PC-9 (cell line): Measurements from ENCODE around the gene FNDC3B. TPM values are rescaled to one million over a fixed set of nuclear protein-coding genes. Genes with fewer than 3 reads are reported as not detected.

ENCODE experiments used
- BruUV-seq: library from RNA; stranded (reverse); fragments of 400-500 nt; replicated peaks from 2 replicates; lab custom pipeline; 2021; lab: Mats Ljungman, UMichigan
- CTCF ChIA-PET: fragments of 300-600 bp; sonication (Branson Sonifier 250); formaldehyde crosslinking; loops from one replicate; lab custom pipeline; 2022; ENCODE audit warnings: antibody characterized with exemption; lab: Charles Lee
- POLR2A ChIA-PET: fragments of 300-600 bp; sonication (Branson Sonifier 250); formaldehyde crosslinking; loops from one replicate; lab custom pipeline; 2022; ENCODE audit warnings: antibody characterized with exemption; ENCODE audit not compliant: unreplicated experiment; lab: Charles Lee
- DNase-seq, 2 experiments: peaks; one replicate each; pipeline versions ENCODE4 v3.0.0 to v3.0.0-alpha.2; 2015 to 2022; ENCODE audit warnings: mixed read lengths in 1 of 2
- H2AFZ ChIP-seq: fragments of 200-600 bp; sonication (generic); 2 replicates; pipeline ENCODE4 v1.8.1; 2017; ENCODE audit warnings: antibody characterized with exemption
- H3F3A ChIP-seq: fragments of 200-600 bp; sonication (generic); 2 replicates; pipeline ENCODE4 v1.8.1; 2017; ENCODE audit warnings: antibody characterized with exemption, mild to moderate bottlenecking, low read depth; ENCODE audit not compliant: insufficient read depth
- H3K27ac ChIP-seq: fragments of 200-600 bp; sonication (generic); 2 replicates; pipeline ENCODE4 v1.6.1; 2016; ENCODE audit warnings: mixed run types
- H3K27me3 ChIP-seq: fragments of 200-600 bp; sonication (generic); 2 replicates; pipeline ENCODE4 v1.6.1; 2016; ENCODE audit warnings: low read depth, mixed run types; ENCODE audit not compliant: insufficient read depth
- H3K36me3 ChIP-seq: fragments of 200-600 bp; sonication (generic); 2 replicates; pipeline ENCODE4 v1.6.1; 2016; ENCODE audit warnings: low read depth, mixed run types
- H3K4me1 ChIP-seq: fragments of 200-600 bp; sonication (generic); replicated peaks from 2 replicates; pipeline ENCODE4 v1.6.1; 2016; ENCODE audit warnings: mixed run types; ENCODE audit not compliant: insufficient read depth
- H3K4me2 ChIP-seq: fragments of 200-600 bp; sonication (generic); 2 replicates; pipeline ENCODE4 v1.6.1; 2017; ENCODE audit warnings: mixed run types
- H3K4me3 ChIP-seq: fragments of 200-600 bp; sonication (generic); 2 replicates; pipeline ENCODE4 v1.6.1; 2016; ENCODE audit warnings: mixed run types
- H3K79me2 ChIP-seq: fragments of 200-600 bp; sonication (generic); 2 replicates; pipeline ENCODE4 v1.6.1; 2017; ENCODE audit warnings: low read depth, mixed run types
- H3K9me2 ChIP-seq: fragments of 200-600 bp; sonication (generic); 2 replicates; pipeline ENCODE4 v1.8.1; 2017; ENCODE audit warnings: mild to moderate bottlenecking; ENCODE audit not compliant: insufficient read depth
- H3K9me3 ChIP-seq: fragments of 200-600 bp; sonication (generic); 2 replicates; pipeline ENCODE4 v1.8.1; 2016; ENCODE audit warnings: low read depth; ENCODE audit not compliant: insufficient read depth
- H4K20me1 ChIP-seq: fragments of 200-600 bp; sonication (generic); 2 replicates; pipeline ENCODE4 v1.8.1; 2017; ENCODE audit not compliant: insufficient read depth
- CTCF ChIP-seq: fragments of 200-600 bp; sonication (generic); conservative IDR thresholded peaks from 2 replicates; pipeline ENCODE4 v1.6.1; 2017; ENCODE audit warnings: mixed run types, antibody characterized with exemption, mild to moderate bottlenecking, moderate library complexity
- EZH2 ChIP-seq: fragments of 200-600 bp; sonication (generic); IDR thresholded peaks from 2 replicates; pipeline ENCODE4 v1.8.0; 2017; ENCODE audit warnings: antibody characterized with exemption, low read depth
- intact Hi-C: fragments of 100-400 bp; cut with micrococcal nuclease; formaldehyde crosslinking; loops from one replicate; pipeline ENCODE4 v1.10.0; 2022; ENCODE audit not compliant: unreplicated experiment
- total RNA-seq: library from RNA; stranded (reverse); gene quantifications from 2 replicates; pipeline ENCODE4 v1.2.3, GENCODE V29; 2021

Gene FNDC3B
- total RNA-seq, 1 experiment from 2014 or later: 106 TPM

GRCh38 chr3:172449466-172450149, 410.2 kb downstream of the FNDC3B start:
- no peaks in the 10 kb centered on the region for H3K9me2 ChIP-seq
- H3K27me3 ChIP-seq: no peaks in the 10 kb centered on the region
- no peaks in the 10 kb centered on the region for H3K4me1 ChIP-seq
- TF ChIP-seq EZH2 (no peak), CTCF (no peak)
- ChIA-PET CTCF (no interaction called here), POLR2A (no interaction called here)
- H3K79me2 ChIP-seq: no peaks in the 10 kb centered on the region
- no peaks in the 10 kb centered on the region for H4K20me1 ChIP-seq
- DNase-seq: no peak
- intact Hi-C loops: no loop called here
- no peak overlapping the region for H3K4me2 ChIP-seq
- no peaks in the 10 kb centered on the region for H3K9me3 ChIP-seq
- no peak overlapping the region for H2AFZ ChIP-seq
- H3K36me3 ChIP-seq: no peaks in the 10 kb centered on the region
- no peak overlapping the region for H3K4me3 ChIP-seq
- no peak overlapping the region for H3K27ac ChIP-seq
- no TSS peak for BruUV-seq
- H3F3A ChIP-seq: 0 out of 2 replicates have a peak, but pooled peaks cover 3% of the 10 kb centered on the region

Other genes with a start within 250 kb of the FNDC3B start
- 32.5 and 33.3 TPM in 2 replicates for gene PLD1, start 229.1 kb upstream of the FNDC3B start, total RNA-seq
- not detected in 2 replicates for gene TMEM212, start 196.2 kb upstream of the FNDC3B start, total RNA-seq